Measurements from ENCODE around the gene LEKR1. TPM values are rescaled to one million over a fixed set of nuclear protein-coding genes. Genes with fewer than 3 reads are reported as not detected.
"Not testable (repeated sequence)": the region's sequence is repeated elsewhere in the genome, so short reads cannot be mapped to it uniquely, and the experiment has no call there.

Gene LEKR1
- polyA plus RNA-seq, 3 donors from 2014 or later, result 1.6 to 2.1 TPM; not detected in 1

- not testable (repeated sequence) for H3K27ac Mint-ChIP-seq; H3K4me1 Mint-ChIP-seq; H3K36me3 Mint-ChIP-seq; H3K4me3 Mint-ChIP-seq; H3K27me3 Mint-ChIP-seq (ENCODE audit: low read depth in 3 of 3); H3K9me3 Mint-ChIP-seq; DNase-seq
Observed at GRCh38 chr3:156966349-156966748, 140.2 kb downstream of the LEKR1 start.

DNA sequence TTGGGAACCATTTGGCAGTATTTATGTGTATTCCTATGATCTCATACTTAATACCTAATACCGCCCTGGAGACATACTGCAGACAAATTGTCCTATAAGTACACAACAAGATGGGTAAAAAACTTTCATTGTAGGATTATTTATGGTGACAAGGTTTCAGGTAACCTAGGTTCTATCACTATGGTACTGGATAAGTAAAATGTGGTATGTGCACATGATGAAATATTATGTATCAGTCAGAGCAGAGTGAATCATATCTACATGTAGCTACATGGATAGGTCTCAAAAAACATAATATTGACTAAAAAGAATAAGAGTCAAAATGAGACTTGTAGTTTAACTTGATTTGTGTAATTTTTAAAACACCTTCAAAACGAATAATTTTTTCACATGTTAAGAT is 147.8 kb downstream of the LEKR1 start:
- H3K27ac Mint-ChIP-seq, result no peak overlapping the region
- H3K4me3 Mint-ChIP-seq, result no peak overlapping the region
- H3K9me3 Mint-ChIP-seq, result no peaks in the 10 kb centered on the region
- DNase-seq, result no peak
- H3K27me3 Mint-ChIP-seq (ENCODE audit: low read depth in 3 of 3), result peaks cover 0 to 1% (median 0%) of the 10 kb centered on the region in 3 donors
- peaks cover 10 to 17% of the 10 kb centered on the region in 2 donors for H3K4me1 Mint-ChIP-seq
- H3K36me3 Mint-ChIP-seq, result no peaks in the 10 kb centered on the region

DNA sequence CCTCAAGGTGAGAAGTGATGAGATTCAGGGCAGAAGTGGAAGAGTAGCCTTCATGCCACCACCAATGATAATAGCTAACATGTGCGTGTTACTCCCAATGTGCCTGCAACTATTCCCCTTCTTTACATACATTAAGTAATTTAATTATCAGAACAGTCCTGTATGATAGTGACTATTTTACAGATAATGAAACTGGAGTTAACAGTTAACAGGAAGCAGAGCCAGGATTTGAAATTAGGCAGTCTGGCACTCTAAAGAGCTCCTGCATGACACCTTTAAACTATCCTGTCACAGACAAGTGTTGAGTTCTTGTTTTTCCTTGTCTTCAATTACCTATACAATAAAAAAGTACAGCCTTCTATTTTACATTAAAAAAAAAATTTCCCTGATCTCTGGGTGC is 148.8 kb downstream of the LEKR1 start:
- H3K36me3 Mint-ChIP-seq, result no peaks in the 10 kb centered on the region
- H3K4me1 Mint-ChIP-seq, result peaks cover 13 to 22% of the 10 kb centered on the region in 2 donors
- no peaks in the 10 kb centered on the region for H3K27me3 Mint-ChIP-seq (ENCODE audit: low read depth in 3 of 3)
- H3K9me3 Mint-ChIP-seq, result no peaks in the 10 kb centered on the region
- no peak overlapping the region for H3K4me3 Mint-ChIP-seq
- no peak overlapping the region for H3K27ac Mint-ChIP-seq
- no peak for DNase-seq

DNA sequence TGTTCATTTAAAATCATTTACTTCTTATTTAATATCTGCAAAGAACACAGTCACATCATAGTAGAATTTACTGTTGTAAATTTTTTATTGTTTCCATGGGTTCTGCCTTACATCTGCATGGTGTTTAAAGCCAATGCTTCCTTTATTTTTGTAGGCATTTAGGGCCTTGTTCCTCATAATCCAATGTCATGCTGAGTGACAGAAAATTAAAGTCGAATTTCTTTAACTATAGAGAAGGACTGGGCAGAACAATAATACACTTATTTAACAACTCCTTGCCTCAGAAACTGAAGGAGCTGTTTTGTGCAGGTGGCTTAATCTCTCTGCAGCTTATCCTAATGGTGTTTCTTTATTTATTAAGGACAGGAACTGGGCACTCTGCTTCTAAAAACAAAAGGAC is 149.6 kb downstream of the LEKR1 start:
- Mint-ChIP-seq H3K4me3 (no peak overlapping the region), H3K4me1 (peaks cover 13 to 22% of the 10 kb centered on the region in 2 donors), H3K27me3 (ENCODE audit: low read depth in 3 of 3) (no peaks in the 10 kb centered on the region), H3K36me3 (no peaks in the 10 kb centered on the region), H3K27ac (no peak overlapping the region), H3K9me3 (no peaks in the 10 kb centered on the region)
- no peak for DNase-seq

- no peak overlapping the region for H3K27ac Mint-ChIP-seq
Observed at GRCh38 chr3:156976933-156977332, 150.8 kb downstream of the LEKR1 start.

GRCh38 chr3:156978481-156978961 is 152.4 kb downstream of the LEKR1 start:
- Mint-ChIP-seq H3K27ac (peak overlapping the region; percentile 8 to 66 (median 48)), H3K36me3 (no peaks in the 10 kb centered on the region), H3K27me3 (ENCODE audit: low read depth in 3 of 3) (no peaks in the 10 kb centered on the region), H3K4me3 (peak overlapping the region; percentile 2 to 58 (median 36)), H3K9me3 (no peaks in the 10 kb centered on the region), H3K4me1 (peaks cover 13 to 22% of the 10 kb centered on the region in 2 donors)
- peak; percentile 1 to 27 (median 3) for DNase-seq

More at GRCh38 chr3:156976933-156977332, 150.8 kb downstream of the LEKR1 start:
- Mint-ChIP-seq H3K27me3 (ENCODE audit: low read depth in 3 of 3) (no peaks in the 10 kb centered on the region), H3K9me3 (no peaks in the 10 kb centered on the region), H3K4me1 (peaks cover 13 to 22% of the 10 kb centered on the region in 2 donors), H3K36me3 (no peaks in the 10 kb centered on the region), H3K4me3 (no peak overlapping the region)
- DNase-seq, result no peak

- no peak for DNase-seq
- H3K36me3 Mint-ChIP-seq, result no peaks in the 10 kb centered on the region
- no peak overlapping the region for H3K27ac Mint-ChIP-seq
- H3K9me3 Mint-ChIP-seq, result no peaks in the 10 kb centered on the region
- peaks cover 13 to 22% of the 10 kb centered on the region in 2 donors for H3K4me1 Mint-ChIP-seq
- H3K4me3 Mint-ChIP-seq, result no peak overlapping the region
- peaks cover 0 to 1% (median 0%) of the 10 kb centered on the region in 3 donors for H3K27me3 Mint-ChIP-seq (ENCODE audit: low read depth in 3 of 3)
Observed at GRCh38 chr3:156981005-156981404, 154.9 kb downstream of the LEKR1 start.

DNA sequence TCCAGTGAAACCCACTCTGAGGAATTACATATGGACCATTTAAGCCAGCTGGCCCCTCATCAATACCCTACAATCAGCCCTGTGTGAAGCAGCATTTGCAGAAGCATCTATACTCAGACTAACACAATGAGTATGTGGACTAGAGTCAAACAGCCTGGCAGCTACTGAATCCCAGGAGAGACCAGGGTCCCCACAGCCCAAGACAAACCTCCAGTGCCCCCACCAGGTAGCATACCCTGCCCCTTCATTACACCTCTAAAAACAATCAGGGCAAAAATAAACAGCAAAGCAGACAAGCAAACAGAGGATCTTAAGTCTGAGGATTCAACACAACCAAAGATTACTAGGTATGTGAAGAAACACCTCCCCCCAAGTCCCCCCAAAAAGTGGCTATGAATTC is 157.4 kb downstream of the LEKR1 start:
- Mint-ChIP-seq H3K36me3 (no peaks in the 10 kb centered on the region), H3K27me3 (ENCODE audit: low read depth in 3 of 3) (peaks cover 0 to 1% (median 0%) of the 10 kb centered on the region in 3 donors), H3K27ac (no peak overlapping the region), H3K4me1 (peaks cover 7 to 9% of the 10 kb centered on the region in 2 donors), H3K9me3 (no peaks in the 10 kb centered on the region), H3K4me3 (no peak overlapping the region)
- DNase-seq, result no peak

DNA sequence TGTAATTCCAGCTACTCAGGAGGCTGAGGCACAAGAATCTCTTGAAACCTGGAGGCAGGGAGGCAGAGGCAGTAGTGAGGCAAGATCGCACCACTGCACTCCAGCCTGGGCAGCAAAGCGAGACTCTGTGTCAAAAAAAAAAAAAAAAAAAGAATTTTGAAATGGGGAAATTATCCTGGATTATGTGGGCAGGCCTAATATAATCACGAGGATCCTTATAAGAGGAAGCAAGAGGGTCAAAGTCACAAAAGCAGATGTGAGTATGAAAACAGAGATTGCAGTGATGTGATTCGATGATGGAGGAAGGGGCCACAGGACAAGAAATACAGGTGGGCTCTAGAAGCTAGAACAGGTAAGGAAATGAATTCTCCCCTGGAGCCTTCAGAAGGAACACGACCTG is 159.6 kb downstream of the LEKR1 start:
- H3K4me3 Mint-ChIP-seq, result no peak overlapping the region
- H3K36me3 Mint-ChIP-seq, result no peaks in the 10 kb centered on the region
- no peak for DNase-seq
- peaks cover 0 to 1% (median 0%) of the 10 kb centered on the region in 3 donors for H3K27me3 Mint-ChIP-seq (ENCODE audit: low read depth in 3 of 3)
- H3K4me1 Mint-ChIP-seq, result no peaks in the 10 kb centered on the region
- no peak overlapping the region for H3K27ac Mint-ChIP-seq
- no peaks in the 10 kb centered on the region for H3K9me3 Mint-ChIP-seq

DNA sequence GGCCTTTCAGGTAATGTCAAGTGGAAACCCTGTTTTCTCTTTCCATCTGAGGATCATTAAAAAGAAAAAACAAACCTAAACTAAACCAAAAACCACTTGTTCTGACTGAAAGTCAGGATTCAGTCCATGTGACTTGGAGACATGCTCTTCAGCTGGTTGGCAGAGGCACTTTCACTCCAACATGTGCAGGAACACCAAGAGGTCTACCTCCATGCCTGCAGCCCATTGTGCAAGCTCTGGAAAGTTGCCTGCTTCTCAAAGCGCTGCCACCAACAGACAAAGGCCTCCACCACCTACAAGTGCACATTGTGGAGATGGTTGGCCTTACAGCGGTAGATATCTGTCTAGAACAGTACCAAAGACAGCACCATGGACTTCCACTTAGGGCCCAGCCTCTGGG is 161.8 kb downstream of the LEKR1 start:
- peaks cover 0 to 8% (median 0%) of the 10 kb centered on the region in 6 donors for H3K9me3 Mint-ChIP-seq
- H3K36me3 Mint-ChIP-seq, result no peaks in the 10 kb centered on the region
- no peak overlapping the region for H3K4me3 Mint-ChIP-seq
- no peaks in the 10 kb centered on the region for H3K4me1 Mint-ChIP-seq
- no peak overlapping the region for H3K27ac Mint-ChIP-seq
- DNase-seq, result no peak
- peaks cover 0 to 3% (median 0%) of the 10 kb centered on the region in 3 donors for H3K27me3 Mint-ChIP-seq (ENCODE audit: low read depth in 3 of 3)

DNA sequence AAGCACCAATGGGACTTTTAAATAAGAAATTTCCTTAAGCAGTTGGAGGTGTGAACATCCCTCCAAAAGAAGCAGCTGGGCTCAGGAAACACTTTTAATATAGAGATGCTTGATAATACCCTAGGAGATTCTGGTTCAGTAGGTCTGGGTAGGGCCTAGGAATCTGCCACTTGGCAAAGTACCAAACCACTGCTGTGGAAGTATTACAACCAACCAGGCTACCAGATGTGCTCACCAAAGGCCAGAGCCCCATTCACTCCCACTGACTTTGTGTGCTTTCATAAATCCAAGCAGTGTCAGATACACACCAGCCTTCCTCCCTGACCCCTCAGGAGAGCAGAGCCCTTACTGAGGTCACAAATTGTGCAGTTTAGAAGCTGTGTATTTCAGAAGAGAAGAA is 171.2 kb downstream of the LEKR1 start:
- no peaks in the 10 kb centered on the region for H3K9me3 Mint-ChIP-seq
- H3K36me3 Mint-ChIP-seq, result no peaks in the 10 kb centered on the region
- H3K27ac Mint-ChIP-seq, result no peak overlapping the region
- H3K27me3 Mint-ChIP-seq (ENCODE audit: low read depth in 3 of 3), result peaks cover 3 to 8% (median 5%) of the 10 kb centered on the region in 3 donors
- H3K4me1 Mint-ChIP-seq, result no peaks in the 10 kb centered on the region
- DNase-seq, result no peak
- H3K4me3 Mint-ChIP-seq, result no peak overlapping the region

GRCh38 chr3:157001221-157001957 is 175.2 kb downstream of the LEKR1 start:
- Mint-ChIP-seq H3K36me3 (no peaks in the 10 kb centered on the region), H3K4me1 (no peaks in the 10 kb centered on the region), H3K27me3 (ENCODE audit: low read depth in 3 of 3) (peaks cover 2 to 7% (median 4%) of the 10 kb centered on the region in 3 donors), H3K27ac (no peak overlapping the region), H3K4me3 (no peak overlapping the region), H3K9me3 (peaks cover 0 to 1% (median 0%) of the 10 kb centered on the region in 6 donors)
- no peak for DNase-seq

- H3K9me3 Mint-ChIP-seq, result peaks cover 0 to 3% (median 0%) of the 10 kb centered on the region in 6 donors
- H3K36me3 Mint-ChIP-seq, result no peaks in the 10 kb centered on the region
- no peak overlapping the region for H3K4me3 Mint-ChIP-seq
- no peaks in the 10 kb centered on the region for H3K4me1 Mint-ChIP-seq
- peaks cover 2 to 5% (median 3%) of the 10 kb centered on the region in 3 donors for H3K27me3 Mint-ChIP-seq (ENCODE audit: low read depth in 3 of 3)
- no peak overlapping the region for H3K27ac Mint-ChIP-seq
- DNase-seq, result no peak
Observed at GRCh38 chr3:157021679-157022078, 195.5 kb downstream of the LEKR1 start.

GRCh38 chr3:157023226-157023625 is 197.1 kb downstream of the LEKR1 start:
- Mint-ChIP-seq H3K27me3 (ENCODE audit: low read depth in 3 of 3) (peaks cover 2 to 5% (median 3%) of the 10 kb centered on the region in 3 donors), H3K27ac (peak overlapping the region in 1 of 6 donors; percentile 24), H3K4me3 (no peak overlapping the region), H3K9me3 (peaks cover 0 to 3% (median 0%) of the 10 kb centered on the region in 6 donors), H3K4me1 (peaks cover 2 to 5% of the 10 kb centered on the region in 2 donors), H3K36me3 (no peaks in the 10 kb centered on the region)
- DNase-seq, result no peak
